ENCODE results near the gene SLC34A1.
A peak's percentile ranks its signal among the peaks of the same experiment; 100 is the strongest.

SLC34A1 gene

GRCh38 chr5:177357459-177358351, 26.5 kb upstream of the SLC34A1 start, which contains the start of gene RGS14 (continued):
- TF ChIP-seq ZNF26 (tag by site-specific recombination; IDR thresholded peaks at IDR 0.05): no peak

- H3K4me1 ChIP-seq (ENCODE audit: control insufficient read depth, insufficient read depth, low read length): 0 out of 2 replicates have a peak, but pooled peaks cover 2% of the 10 kb centered on the region
- POLR2A ChIA-PET: no interaction called here
- no peak overlapping the region for H3K27ac ChIP-seq (ENCODE audit: extremely low read depth, low read depth, low read length)
- no peaks in the 10 kb centered on the region for H3K36me3 ChIP-seq (ENCODE audit: control insufficient read depth in 2 of 2, insufficient read depth in 1 of 2, low read length in 2 of 2)
- TF ChIP-seq PRDM10 (tag by site-specific recombination; IDR thresholded peaks at IDR 0.05) (peak; percentile 86), ZNF510 (tag by site-specific recombination; IDR thresholded peaks at IDR 0.05; ENCODE audit: insufficient replicate concordance) (no peak), ZNF660 (tag by site-specific recombination; IDR thresholded peaks at IDR 0.05) (no peak), HIC1 (tag by site-specific recombination; IDR thresholded peaks at IDR 0.05) (no peak), ZNF513 (tag by site-specific recombination; IDR thresholded peaks at IDR 0.05) (no peak)
- H3K9me3 ChIP-seq (ENCODE audit: control insufficient read depth, insufficient read depth, low read depth, low read length): no peaks in the 10 kb centered on the region
- CTCF ChIA-PET: interaction anchor here (0.8 to 1.4 kb wide), 3 partner anchors 9 to 20 kb away, joined by 3 to 4 read pairs (median 3); no protein-coding TSS in a partner anchor
- H3K4me3 ChIP-seq (ENCODE audit: low read depth, low read length): no peak overlapping the region
Measured at GRCh38 chr5:177358370-177358819, 25.8 kb upstream of the SLC34A1 start.

- H3K36me3 ChIP-seq (ENCODE audit: control insufficient read depth in 2 of 2, insufficient read depth in 1 of 2, low read length in 2 of 2): no peaks in the 10 kb centered on the region
- no peak overlapping the region for H3K4me3 ChIP-seq (ENCODE audit: low read depth, low read length)
- POLR2A ChIA-PET: no interaction called here
- CTCF ChIA-PET: interaction anchor here (0.9 kb wide), 1 partner anchor 11 kb away, joined by 3 read pairs; no protein-coding TSS in a partner anchor
- H3K4me1 ChIP-seq (ENCODE audit: control insufficient read depth, insufficient read depth, low read length): 0 out of 2 replicates have a peak, but pooled peaks cover 2% of the 10 kb centered on the region
- H3K9me3 ChIP-seq (ENCODE audit: control insufficient read depth, insufficient read depth, low read depth, low read length): no peaks in the 10 kb centered on the region
- TF ChIP-seq ZNF513 (tag by site-specific recombination; IDR thresholded peaks at IDR 0.05) (no peak), IKZF3 (tag by site-specific recombination; IDR thresholded peaks at IDR 0.05) (no peak), ZIC2 (tag by site-specific recombination; IDR thresholded peaks at IDR 0.05) (peak; percentile 57), ZNF354C (tag by site-specific recombination; IDR thresholded peaks at IDR 0.05; ENCODE audit: borderline replicate concordance, low read depth) (no peak), ZNF214 (tag by site-specific recombination; IDR thresholded peaks at IDR 0.05; ENCODE audit: borderline replicate concordance) (no peak), HIC1 (tag by site-specific recombination; IDR thresholded peaks at IDR 0.05) (no peak), ZNF549 (tag by site-specific recombination; IDR thresholded peaks at IDR 0.05) (no peak), ZNF26 (tag by site-specific recombination; IDR thresholded peaks at IDR 0.05) (no peak)
- H3K27ac ChIP-seq (ENCODE audit: extremely low read depth, low read depth, low read length): no peak overlapping the region
Measured at GRCh38 chr5:177359451-177359851, 24.8 kb upstream of the SLC34A1 start.

Measured in HEK293 (cell line).